ENCODE results near the gene HACD2.
"Not testable (repeated sequence)": the region's sequence is repeated elsewhere in the genome, so short reads cannot be mapped to it uniquely, and the experiment has no call there.

HACD2 gene

GRCh38 chr3:123611674-123612073 lies 26.8 kb upstream of the HACD2 start:
- DNase-seq (ENCODE audit: low read depth in 2 of 2) = not testable (repeated sequence)

DNA sequence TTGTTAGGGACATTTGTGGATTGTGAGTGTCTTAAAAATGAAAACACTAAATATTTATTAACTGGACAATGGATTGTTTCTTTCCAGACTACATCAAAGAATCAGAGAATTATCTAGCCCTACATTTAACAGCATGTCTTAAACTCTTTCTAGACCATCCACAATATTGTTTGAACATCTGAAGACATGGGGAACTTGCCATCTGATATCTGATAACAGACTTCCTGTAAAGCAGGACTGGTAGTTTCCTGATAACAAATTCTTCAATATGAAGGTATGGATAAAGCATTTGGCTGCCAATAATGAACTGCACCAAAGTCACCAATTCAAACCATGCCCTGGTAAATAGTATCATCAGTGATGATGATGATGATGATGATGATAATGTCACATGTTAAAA lies 26.2 kb upstream of the HACD2 start:
- no peak for DNase-seq (ENCODE audit: low read depth in 2 of 2)

GRCh38 chr3:123610331-123610730 lies 25.5 kb upstream of the HACD2 start:
- no peak for DNase-seq (ENCODE audit: low read depth in 2 of 2)

- DNase-seq (ENCODE audit: low read depth in 2 of 2) = no peak
Observed at GRCh38 chr3:123609063-123609462, 24.2 kb upstream of the HACD2 start.

DNA sequence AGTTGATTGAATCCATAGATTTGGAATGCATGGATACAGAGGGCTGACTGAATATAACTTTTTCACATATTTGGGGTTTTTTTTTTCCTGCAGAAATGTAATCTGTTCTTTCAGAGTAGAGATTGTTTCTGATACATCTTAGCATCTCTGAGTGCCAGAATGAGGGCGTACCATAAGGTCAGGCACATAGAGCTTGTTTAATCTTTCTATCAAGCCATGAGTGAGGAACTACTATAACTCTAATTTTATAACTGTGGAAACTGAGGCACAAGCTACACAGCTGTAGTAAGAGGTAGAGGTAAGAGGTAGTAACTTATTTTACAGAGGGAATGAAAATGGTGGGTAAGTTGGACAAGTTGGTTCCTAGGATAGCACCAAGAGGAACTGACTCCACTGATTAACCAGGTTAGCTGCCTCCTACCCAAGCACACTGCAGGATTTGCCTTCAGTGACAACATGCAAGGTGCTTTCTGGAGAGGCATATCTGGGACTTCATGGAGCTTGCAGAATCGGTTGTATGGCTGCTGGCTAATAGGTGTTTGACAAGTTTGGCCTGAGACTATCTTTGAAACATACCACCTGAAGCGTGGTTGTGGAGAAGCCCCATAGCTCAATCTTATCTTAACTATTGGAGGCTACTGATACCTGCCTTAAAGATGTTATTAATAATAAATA lies 23.5 kb upstream of the HACD2 start:
- DNase-seq (ENCODE audit: low read depth in 2 of 2) = no peak

GRCh38 chr3:123606527-123606926 lies 21.7 kb upstream of the HACD2 start:
- no peak for DNase-seq (ENCODE audit: low read depth in 2 of 2)

DNA sequence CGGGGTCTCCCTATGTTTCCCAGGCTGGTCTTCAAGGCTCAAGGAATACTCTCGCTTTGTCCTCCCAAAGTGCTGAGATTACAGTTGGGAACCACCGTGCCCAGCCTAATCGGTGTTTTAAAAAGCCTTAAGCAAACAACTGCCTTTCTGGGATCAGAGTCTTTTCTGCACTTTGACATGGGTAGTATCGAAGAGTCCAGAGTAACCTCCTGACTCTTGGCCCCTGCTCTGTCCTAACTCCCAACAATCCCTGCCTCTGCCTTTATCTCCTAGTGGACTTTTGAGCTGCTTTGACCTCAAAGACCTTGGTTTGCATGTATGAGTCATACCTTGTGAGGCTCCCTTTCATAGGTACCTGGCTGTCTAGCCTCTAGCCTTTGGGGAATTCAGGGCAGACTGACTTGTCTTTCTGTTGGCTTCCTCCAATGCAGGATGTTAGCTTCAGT lies 21.0 kb upstream of the HACD2 start:
- DNase-seq (ENCODE audit: low read depth in 2 of 2) = no peak

DNA sequence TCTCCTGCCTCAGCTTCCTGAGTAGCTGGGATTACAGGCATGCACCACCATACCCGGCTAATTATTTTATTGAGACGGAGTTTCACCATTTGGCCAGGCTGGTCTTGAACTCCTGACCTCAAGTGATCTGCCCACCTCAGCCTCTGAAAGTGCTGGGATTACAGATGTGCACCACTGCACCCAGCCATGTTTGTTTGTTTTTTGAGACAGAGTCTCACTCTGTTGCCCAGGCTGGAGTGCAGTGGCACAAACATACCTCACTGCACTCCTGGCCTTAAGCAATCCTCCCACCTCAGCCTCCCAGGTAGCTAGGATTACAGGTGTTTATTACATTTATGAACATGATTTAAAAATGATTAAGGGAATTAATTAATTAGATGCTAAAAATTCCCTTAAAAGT lies 18.3 kb upstream of the HACD2 start:
- DNase-seq (ENCODE audit: low read depth in 2 of 2) = not testable (repeated sequence)

DNA sequence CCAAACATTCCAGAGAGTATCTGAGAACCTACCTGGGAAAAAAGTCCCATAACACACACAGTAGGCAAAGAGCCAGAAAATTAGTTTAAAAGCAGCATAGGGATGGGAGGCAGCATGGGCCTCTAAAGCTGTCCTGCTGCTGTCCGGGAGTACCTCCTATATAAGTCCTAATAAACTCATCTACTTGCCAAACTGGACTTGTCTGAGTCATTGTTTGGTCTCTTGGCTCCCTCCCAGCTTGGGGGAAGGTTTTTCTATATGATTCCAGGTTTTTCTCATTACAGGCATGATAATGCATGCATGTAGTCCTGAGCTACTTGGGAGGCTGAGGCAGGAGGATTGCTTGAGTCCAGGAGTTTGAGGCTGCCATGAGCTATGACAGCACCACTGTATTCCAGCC lies 17.5 kb upstream of the HACD2 start:
- no peak for DNase-seq (ENCODE audit: low read depth in 2 of 2)

DNA sequence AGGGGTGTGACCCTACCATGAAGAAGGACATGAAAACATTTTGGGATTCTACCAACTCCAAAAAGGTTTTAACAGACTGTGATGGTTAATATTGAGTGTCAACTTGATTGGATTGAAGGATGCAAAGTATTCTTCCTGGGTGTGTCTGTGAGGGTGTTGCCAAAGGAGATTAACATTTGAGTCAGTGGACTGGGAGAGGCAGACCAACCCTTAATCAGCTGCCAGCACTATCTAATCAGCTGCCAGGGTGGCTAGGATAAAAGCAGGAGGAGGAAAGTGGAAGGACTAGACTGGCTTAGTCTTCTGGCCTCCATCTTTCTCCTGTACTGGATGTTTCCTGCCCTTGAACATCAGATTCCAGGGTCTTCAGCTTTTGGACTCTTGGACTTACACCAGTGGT lies 16.0 kb upstream of the HACD2 start:
- not testable (repeated sequence) for DNase-seq (ENCODE audit: low read depth in 2 of 2)

GRCh38 chr3:123597561-123597960 lies 12.7 kb upstream of the HACD2 start:
- no peak for DNase-seq (ENCODE audit: low read depth in 2 of 2)

GRCh38 chr3:123595396-123596180 lies 10.7 kb upstream of the HACD2 start:
- DNase-seq (ENCODE audit: low read depth in 2 of 2) = no peak

- no peak for DNase-seq (ENCODE audit: low read depth in 2 of 2)
Observed at GRCh38 chr3:123593381-123593780, 8.5 kb upstream of the HACD2 start.

DNA sequence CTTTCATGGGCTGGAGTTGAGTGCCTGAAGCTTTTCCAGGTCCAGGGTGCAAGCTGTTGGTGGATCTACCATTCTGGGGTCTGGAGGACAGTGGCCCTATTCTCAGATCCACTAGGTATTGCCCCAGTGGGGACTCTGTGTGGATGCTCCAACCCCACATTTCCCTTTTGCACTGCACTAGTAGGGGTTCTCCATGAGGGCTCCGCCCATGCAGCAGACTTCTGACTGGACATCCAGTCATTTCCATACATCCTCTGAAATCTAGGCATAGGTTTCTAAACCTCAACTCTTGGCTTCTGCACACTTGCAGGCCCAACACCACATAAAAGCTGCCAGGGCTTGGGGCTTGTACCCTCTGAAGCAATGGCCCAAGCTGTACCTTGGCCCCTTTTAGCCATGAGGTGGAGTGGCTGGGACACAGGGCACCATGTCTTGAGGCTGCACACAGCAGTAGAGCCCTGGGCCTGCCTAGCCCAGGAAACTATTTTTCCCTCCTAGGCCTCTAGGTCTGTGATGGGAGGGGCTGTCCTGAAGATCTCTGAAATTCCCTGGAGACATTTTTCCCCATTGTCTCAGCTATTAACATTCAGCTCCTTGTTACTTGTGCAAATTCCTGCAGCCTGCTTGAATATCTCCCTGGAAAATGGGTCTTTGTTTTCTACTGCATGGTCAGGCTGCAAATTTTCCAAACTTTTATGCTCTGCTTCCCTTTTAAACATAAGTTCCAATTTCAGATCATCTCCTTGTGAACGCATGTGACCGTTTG lies 6.0 kb upstream of the HACD2 start:
- no peak for DNase-seq (ENCODE audit: low read depth in 2 of 2)

- no peak for DNase-seq (ENCODE audit: low read depth in 2 of 2)
Observed at GRCh38 chr3:123587401-123587800, 2.5 kb upstream of the HACD2 start.

DNA sequence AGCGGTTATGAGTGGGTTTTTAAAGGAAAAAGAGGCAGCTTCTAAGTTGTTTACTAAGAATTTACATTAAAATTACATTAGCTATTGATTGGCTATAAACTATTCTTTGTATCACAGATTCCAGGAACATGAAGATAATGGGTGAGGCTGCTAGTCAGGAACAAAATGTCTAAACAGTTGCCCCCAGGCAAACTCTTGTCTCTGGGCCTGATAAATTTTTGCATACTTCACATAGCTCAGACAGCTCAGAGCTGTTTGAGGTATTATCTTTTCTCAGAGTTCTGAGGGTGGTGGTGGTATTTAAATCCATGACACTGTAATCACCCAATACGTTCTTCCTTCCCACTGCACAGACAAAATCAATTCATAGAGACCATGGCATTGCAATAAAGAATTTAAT lies 2.1 kb upstream of the HACD2 start:
- DNase-seq (ENCODE audit: low read depth in 2 of 2) = no peak

- peak; percentile 19 to 29 for DNase-seq (ENCODE audit: low read depth in 2 of 2)
Observed at GRCh38 chr3:123586131-123586530, 1.3 kb upstream of the HACD2 start.

- DNase-seq (ENCODE audit: low read depth in 2 of 2) = peak in 1 of 2 experiments; percentile 3
Observed at GRCh38 chr3:123584284-123584987, 417 bp downstream of the HACD2 start.

GRCh38 chr3:123583561-123583960 lies 1.3 kb downstream of the HACD2 start:
- DNase-seq (ENCODE audit: low read depth in 2 of 2) = no peak

DNA sequence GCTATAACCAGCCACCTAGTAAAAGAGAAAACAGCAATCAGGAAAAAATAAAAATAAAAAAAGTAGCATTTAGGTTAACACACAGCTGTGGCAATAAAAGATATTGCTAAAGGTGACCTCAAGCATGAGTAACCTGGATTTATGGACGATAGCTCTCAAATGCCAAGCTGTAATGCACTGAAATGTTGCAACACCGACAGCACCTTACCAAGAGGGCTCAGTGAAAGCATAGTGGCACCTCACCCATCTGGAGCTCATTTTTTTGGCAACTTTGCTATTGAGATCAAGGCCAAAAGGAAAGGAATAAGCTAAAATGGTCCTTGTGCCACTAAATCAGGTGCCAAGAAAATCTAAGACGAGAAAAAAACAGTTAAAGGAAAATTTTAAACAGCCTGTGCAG lies 2.5 kb downstream of the HACD2 start:
- DNase-seq (ENCODE audit: low read depth in 2 of 2) = no peak

- DNase-seq (ENCODE audit: low read depth in 2 of 2) = peak in 1 of 2 experiments; percentile 7
Observed at GRCh38 chr3:123576122-123576521, 8.7 kb downstream of the HACD2 start.

DNA sequence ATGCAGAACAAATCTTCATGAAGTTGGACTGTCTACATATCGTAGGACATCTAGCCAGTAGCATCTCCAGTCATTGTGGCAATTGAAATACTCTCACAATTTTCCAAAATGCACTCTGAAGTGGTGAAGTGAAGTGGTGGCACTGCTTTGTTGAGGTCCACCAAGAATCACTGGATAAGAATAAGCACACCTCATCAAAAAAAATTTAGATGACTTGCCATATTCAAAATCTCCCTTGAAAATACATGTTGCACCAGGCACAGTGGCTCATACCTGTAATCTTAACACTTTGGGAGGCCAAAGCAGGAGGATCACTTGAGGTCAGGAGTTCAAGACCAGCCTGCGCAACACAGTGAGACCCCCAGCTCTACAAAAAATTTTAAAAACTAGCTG lies 12.9 kb downstream of the HACD2 start:
- no peak for DNase-seq (ENCODE audit: low read depth in 2 of 2)
